Lung (tissue), 12 donors: ENCODE data around the gene YWHAB. TPM values are rescaled to one million over a fixed set of nuclear protein-coding genes. Genes with fewer than 3 reads are reported as not detected.
A peak's percentile ranks its signal among the peaks of the same experiment; 100 is the strongest.

Experiments
- ATAC-seq: fragments of 200-7000 bp; cut with Tn5 transposase; one replicate; pipeline ENCODE4 v1.9.1; 2020; ENCODE audit warnings: moderate number of reproducible peaks; ENCODE audit not compliant: insufficient read depth, low FRiP score
- DNase-seq, 3 donors: peaks; one replicate each; pipeline ENCODE4 v3.0.0-alpha.2; 2013 to 2017
- H3K27ac ChIP-seq, 2 donors: one replicate each; pipeline ENCODE4 v1.5.1; 2013; ENCODE audit warnings: mild to moderate bottlenecking in 2 of 2, moderate library complexity in 2 of 2, control low read depth in 1 of 2, inconsistent platforms in 1 of 2, low read depth in 1 of 2, low read length in 1 of 2
- H3K27me3 ChIP-seq, 3 donors: one replicate each; pipeline ENCODE4 v1.5.1; 2013; ENCODE audit warnings: low read length in 2 of 3; ENCODE audit not compliant: control insufficient read depth in 3 of 3, insufficient read depth in 3 of 3
- H3K36me3 ChIP-seq, 4 donors: one replicate each; pipeline ENCODE4 v1.5.1; 2013; ENCODE audit warnings: low read length in 4 of 4, mild to moderate bottlenecking in 1 of 4, moderate library complexity in 1 of 4; ENCODE audit not compliant: control insufficient read depth in 4 of 4, insufficient read depth in 4 of 4
- H3K4me1 ChIP-seq, 5 donors: one replicate each; pipeline ENCODE4 v1.5.1; 2013; ENCODE audit warnings: low read length in 5 of 5, mild to moderate bottlenecking in 2 of 5, moderate library complexity in 1 of 5; ENCODE audit not compliant: control insufficient read depth in 5 of 5, insufficient read depth in 5 of 5
- H3K4me3 ChIP-seq: one replicate; pipeline ENCODE4 v1.5.1; 2013; ENCODE audit warnings: mild to moderate bottlenecking, control low read depth, moderate library complexity
- H3K9ac ChIP-seq, 2 donors: one replicate each; pipeline ENCODE4 v1.5.1; 2013; ENCODE audit warnings: low read length in 2 of 2, control low read depth in 1 of 2; ENCODE audit not compliant: insufficient read depth in 1 of 2
- H3K9me3 ChIP-seq, 4 donors: one replicate each; pipeline ENCODE4 v1.5.1; 2013; ENCODE audit warnings: low read length in 3 of 4, mild to moderate bottlenecking in 1 of 4, moderate library complexity in 1 of 4; ENCODE audit not compliant: control insufficient read depth in 4 of 4, insufficient read depth in 3 of 4
- CTCF ChIP-seq: IDR thresholded peaks from 2 replicates; pipeline ENCODE4 v1.5.1; 2012; ENCODE audit warnings: mild to moderate bottlenecking; ENCODE audit errors: control extremely low read depth, extremely low read depth
- WGBS, 2 donors: extraction: QIAGEN DNeasy Blood & Tissue Kit; methylation state at CpG; one replicate each; pipeline ENCODE4 v1.1.7; 2013; 5-methylcytosine and 5-hydroxymethylcytosine counted together
- polyA plus RNA-seq, 2 donors: library from polyadenylated mRNA; stranded (reverse); fragments of 200-250 nt; gene quantifications; one replicate each; pipeline ENCODE4 v1.2.1, GENCODE V29; 2013
- total RNA-seq, 2 donors: library from RNA; depleted of rRNA in 1 of 2; stranded (reverse); fragments of >200 nt in 1 of 2; gene quantifications; one replicate each; pipeline ENCODE4 v1.2.1, GENCODE V29; 2014 to 2021
- donor health status: control.
- donor health status: control.
- donor health status: Bipolar disorder and iron deficiency.
- donor health status: healthy.
- donor health status: DM: yes; HTN: yes; CAD: no.

Gene YWHAB
- total and polyA plus RNA-seq, 4 donors, result 69.0 to 186 (median 125) TPM

GRCh38 chr20:44901974-44902373, 16.5 kb downstream of the YWHAB start:
- Histone ChIP-seq H3K27ac (no peak overlapping the region), H3K4me3 (no peak overlapping the region), H3K9ac (no peak overlapping the region), H3K27me3 (no peaks in the 10 kb centered on the region), H3K4me1 (peaks cover under 1 to 15% (median 2%) of the 10 kb centered on the region in 5 donors), H3K36me3 (peaks cover 14 to 48% (median 27%) of the 10 kb centered on the region in 4 donors), H3K9me3 (no peaks in the 10 kb centered on the region)
- DNase-seq, result no peak
- WGBS, 2 donors, result 87 to 90% methylated on average over 2 of the region's 2 CpGs
- ATAC-seq, result no peak
- TF ChIP-seq CTCF, result no peak

- no peak for ATAC-seq
- DNase-seq, result no peak
- WGBS, 2 donors, result 69 to 84% methylated on average over 5 of the region's 5 CpGs
- Histone ChIP-seq H3K9ac (no peak overlapping the region), H3K9me3 (no peaks in the 10 kb centered on the region), H3K27ac (no peak overlapping the region), H3K4me1 (peaks cover 0 to 5% (median 4%) of the 10 kb centered on the region in 5 donors), H3K4me3 (no peak overlapping the region), H3K36me3 (peaks cover 14 to 51% (median 33%) of the 10 kb centered on the region in 4 donors), H3K27me3 (no peaks in the 10 kb centered on the region)
- no peak for TF ChIP-seq CTCF
Observed at GRCh38 chr20:44904377-44904776, 18.9 kb downstream of the YWHAB start.

- no peak for TF ChIP-seq CTCF
- Histone ChIP-seq H3K27ac (peak overlapping the region in 1 of 2 donors; percentile 10), H3K9me3 (no peaks in the 10 kb centered on the region), H3K9ac (no peak overlapping the region), H3K4me1 (peaks cover 0 to 15% (median 4%) of the 10 kb centered on the region in 5 donors), H3K36me3 (peaks cover 8 to 31% (median 19%) of the 10 kb centered on the region in 4 donors), H3K27me3 (no peaks in the 10 kb centered on the region), H3K4me3 (no peak overlapping the region)
- 29 to 31% methylated on average over 14 of the region's 14 CpGs for WGBS, 2 donors
- DNase-seq, result no peak
- no peak for ATAC-seq
Observed at GRCh38 chr20:44908987-44909871, 23.7 kb downstream of the YWHAB start.
